Smooth muscle cell of the coronary artery (primary cell): Measurements from ENCODE around the gene FARSA. TPM values are rescaled to one million over a fixed set of nuclear protein-coding genes. Genes with fewer than 3 reads are reported as not detected.

Experiments used
- total RNA-seq: library from RNA; depleted of rRNA; stranded (reverse); fragments of >200 nt; gene quantifications from 2 replicates; pipeline ENCODE4 v1.2.3, GENCODE V29; 2014; ENCODE audit warnings: low replicate concordance

FARSA gene
- total RNA-seq, result 38.4 and 44.9 TPM in 2 replicates

GRCh38 chr19:12933287-12934072, at the start of gene FARSA:
TSS of gene FARSA (minus strand) at chr19:12933711. CDS start at chr19:12933696, 15 bp downstream.

GRCh38 chr19:12969292-12969988, 35.9 kb upstream of the FARSA start, which contains the start of gene DAND5:
TSS of gene DAND5 (plus strand) at chr19:12969576. CDS start at chr19:12969661, 85 bp downstream.

GRCh38 chr19:12956446-12957388, 23.2 kb upstream of the FARSA start, which contains the start of gene GADD45GIP1:
TSS of gene GADD45GIP1 (minus strand) at chr19:12957223. CDS start at chr19:12957212, 11 bp downstream.

GRCh38 chr19:12945479-12946091, 12.1 kb upstream of the FARSA start, which contains the start of gene RAD23A:
TSS of gene RAD23A (plus strand) at chr19:12945862. CDS start at chr19:12945949, 87 bp downstream.

GRCh38 chr19:12937927-12938778, 4.6 kb upstream of the FARSA start, which contains the start of gene CALR:
TSS of gene CALR (plus strand) at chr19:12938609. CDS start at chr19:12938680, 71 bp downstream.

GRCh38 chr19:12890787-12891552, 42.5 kb downstream of the FARSA start, which contains the start of gene GCDH:
TSS of gene GCDH (plus strand) at chr19:12891160. CDS start at chr19:12891305, 145 bp downstream.

GRCh38 chr19:12886969-12887747, 46.4 kb downstream of the FARSA start, which contains the start of gene KLF1:
TSS of gene KLF1 (minus strand) at chr19:12887201. CDS start at chr19:12887140, 61 bp downstream.

GRCh38 chr19:12881172-12881808, 52.2 kb downstream of the FARSA start, which contains the start of gene DNASE2:
TSS of gene DNASE2 (minus strand) at chr19:12881449. CDS start at chr19:12881375, 74 bp downstream.

Other genes starting within 250 kb of the FARSA start
- gene GNG14, start 245.7 kb downstream of the FARSA start, total RNA-seq, result not detected in 2 replicates
- 2.8 and 8.0 TPM in 2 replicates for gene FBXW9, start 237.1 kb downstream of the FARSA start, total RNA-seq
- 26.8 and 65.9 TPM in 2 replicates for gene TNPO2, start 209.8 kb downstream of the FARSA start, total RNA-seq
- 133 and 152 TPM in 2 replicates for gene TRIR, start 199.0 kb downstream of the FARSA start, total RNA-seq
- gene GET3, start 196.2 kb downstream of the FARSA start, total RNA-seq, result 107 and 190 TPM in 2 replicates
- not detected in 2 replicates for gene BEST2, start 181.9 kb downstream of the FARSA start, total RNA-seq
- gene HOOK2, start 158.2 kb downstream of the FARSA start, total RNA-seq, result 15.7 and 18.7 TPM in 2 replicates
- gene JUNB, start 142.2 kb downstream of the FARSA start, total RNA-seq, result 33.2 and 138 TPM in 2 replicates
- 169 and 248 TPM in 2 replicates for gene PRDX2, start 131.9 kb downstream of the FARSA start, total RNA-seq
- gene THSD8, start 131.6 kb downstream of the FARSA start, total RNA-seq, result 0.30 TPM in 1 of 2 replicates, not detected in the other
- gene RNASEH2A, start 127.1 kb downstream of the FARSA start, total RNA-seq, result 9.7 and 15.9 TPM in 2 replicates
- not detected in 2 replicates for gene RTBDN, start 99.1 kb downstream of the FARSA start, total RNA-seq
- gene MAST1, start 95.2 kb downstream of the FARSA start, total RNA-seq, result 0.35 TPM in 1 of 2 replicates, not detected in the other
- 25.7 and 31.3 TPM in 2 replicates for gene DNASE2, start 52.3 kb downstream of the FARSA start, total RNA-seq
- 0.12 TPM in 1 of 2 replicates, not detected in the other for gene KLF1, start 46.5 kb downstream of the FARSA start, total RNA-seq
- gene GCDH, start 42.6 kb downstream of the FARSA start, total RNA-seq, result 13.3 and 19.8 TPM in 2 replicates
- gene SYCE2, start 14.4 kb downstream of the FARSA start, total RNA-seq, result 0.08 TPM in 1 of 2 replicates, not detected in the other
- 1,958 and 2,935 TPM in 2 replicates for gene CALR, start 4.9 kb upstream of the FARSA start, total RNA-seq
- gene RAD23A, start 12.2 kb upstream of the FARSA start, total RNA-seq, result 53.6 and 59.7 TPM in 2 replicates
- gene GADD45GIP1, start 23.5 kb upstream of the FARSA start, total RNA-seq, result 21.4 and 38.0 TPM in 2 replicates
- 0.08 TPM in 1 of 2 replicates, not detected in the other for gene DAND5, start 35.9 kb upstream of the FARSA start, total RNA-seq
- 42.4 and 45.6 TPM in 2 replicates for gene NFIX, start 61.8 kb upstream of the FARSA start, total RNA-seq
- 8.6 TPM in 1 of 2 replicates, not detected in the other for gene LYL1, start 169.1 kb upstream of the FARSA start, total RNA-seq
- 26.3 and 41.8 TPM in 2 replicates for gene TRMT1, start 183.0 kb upstream of the FARSA start, total RNA-seq
- 31.9 and 47.0 TPM in 2 replicates for gene NACC1, start 184.6 kb upstream of the FARSA start, total RNA-seq
- gene STX10, start 216.7 kb upstream of the FARSA start, total RNA-seq, result 88.3 and 90.8 TPM in 2 replicates
- 7.1 and 20.1 TPM in 2 replicates for gene IER2, start 216.7 kb upstream of the FARSA start, total RNA-seq